ENCODE data around the gene CACNA1H.
"Not testable (repeated sequence)": the region's sequence is repeated elsewhere in the genome, so short reads cannot be mapped to it uniquely, and the experiment has no call there.

The CACNA1H gene

GRCh38 chr16:1256874-1257322 is 104.0 kb downstream of the CACNA1H start:
- DNase-seq: no peak

GRCh38 chr16:1257561-1258224 is 104.8 kb downstream of the CACNA1H start:
- no peak for DNase-seq

- no peak for DNase-seq
Observed at GRCh38 chr16:1258225-1258600, 105.3 kb downstream of the CACNA1H start.

GRCh38 chr16:1258906-1259759 is 106.2 kb downstream of the CACNA1H start:
- DNase-seq: no peak

- no peak for DNase-seq
Observed at GRCh38 chr16:1259760-1260068, 106.8 kb downstream of the CACNA1H start.

- no peak for DNase-seq
Observed at GRCh38 chr16:1260101-1260680, 107.3 kb downstream of the CACNA1H start.

- DNase-seq: no peak
Observed at GRCh38 chr16:1261131-1261892, 108.4 kb downstream of the CACNA1H start.

GRCh38 chr16:1262210-1262845 is 109.4 kb downstream of the CACNA1H start:
- no peak for DNase-seq

- no peak for DNase-seq
Observed at GRCh38 chr16:1262846-1263221, 109.9 kb downstream of the CACNA1H start.

- DNase-seq: no peak
Observed at GRCh38 chr16:1263591-1264344, 110.9 kb downstream of the CACNA1H start.

GRCh38 chr16:1264345-1265089 is 111.6 kb downstream of the CACNA1H start:
- DNase-seq: no peak

GRCh38 chr16:1265090-1265630 is 112.3 kb downstream of the CACNA1H start:
- no peak for DNase-seq

- no peak for DNase-seq
Observed at GRCh38 chr16:1265826-1266225, 112.9 kb downstream of the CACNA1H start.

GRCh38 chr16:1269418-1269817 is 116.5 kb downstream of the CACNA1H start:
- not testable (repeated sequence) for DNase-seq

GRCh38 chr16:1271380-1271723 is 118.4 kb downstream of the CACNA1H start:
- DNase-seq: no peak
